OCI-LY7 (cell line): ENCODE data around the gene EIF3M. TPM values are rescaled to one million over a fixed set of nuclear protein-coding genes. Genes with fewer than 3 reads are reported as not detected.

Experiments
- BruUV-seq: library from RNA; stranded (reverse); fragments of 400-500 nt; replicated peaks from 2 replicates; lab custom pipeline; 2021; lab: Mats Ljungman, UMichigan
- CTCF ChIA-PET: fragments of 300-600 bp; sonication (Branson Sonifier 250); formaldehyde crosslinking; loops from one replicate; lab custom pipeline; 2022; ENCODE audit warnings: antibody characterized with exemption; ENCODE audit not compliant: unreplicated experiment; lab: Charles Lee
- POLR2A ChIA-PET: fragments of 300-600 bp; sonication (Branson Sonifier 250); formaldehyde crosslinking; loops from one replicate; lab custom pipeline; 2022; ENCODE audit warnings: antibody characterized with exemption; lab: Charles Lee
- DNase-seq: peaks from one replicate; pipeline ENCODE4 v3.0.0-alpha.2; 2015; ENCODE audit warnings: low spot score
- H2AFZ ChIP-seq: fragments of 200-600 bp; sonication (generic), shearing (Covaris generic); 2 replicates; pipeline ENCODE4 v1.6.1; 2014; ENCODE audit warnings: mild to moderate bottlenecking, antibody characterized with exemption, low read length, moderate library complexity
- H3K27ac ChIP-seq: fragments of 200-600 bp; sonication (generic); 2 replicates; pipeline ENCODE4 v1.5.1; 2014; ENCODE audit warnings: mixed run types, low read depth, mild to moderate bottlenecking, moderate library complexity, low read length, inconsistent platforms; ENCODE audit not compliant: poor library complexity, severe bottlenecking
- H3K36me3 ChIP-seq: fragments of 200-600 bp; sonication (generic); 2 replicates; pipeline ENCODE4 v1.6.1; 2014; ENCODE audit warnings: mild to moderate bottlenecking, antibody characterized with exemption, low read length, moderate library complexity, mixed read lengths; ENCODE audit not compliant: insufficient read depth
- H3K4me1 ChIP-seq: fragments of 200-600 bp; sonication (generic); 2 replicates; pipeline ENCODE4 v1.5.1; 2014; ENCODE audit warnings: mild to moderate bottlenecking, low read length; ENCODE audit not compliant: insufficient read depth, poor library complexity, severe bottlenecking
- H3K4me2 ChIP-seq: fragments of 200-600 bp; sonication (generic); 2 replicates; pipeline ENCODE4 v1.6.1; 2014; ENCODE audit warnings: mild to moderate bottlenecking, low read length
- H3K4me3 ChIP-seq: fragments of 200-600 bp; sonication (generic); 2 replicates; pipeline ENCODE4 v1.5.1; 2014; ENCODE audit warnings: mild to moderate bottlenecking, low read depth, low read length; ENCODE audit not compliant: poor library complexity, severe bottlenecking
- H3K79me2 ChIP-seq: fragments of 200-600 bp; sonication (generic); 2 replicates; pipeline ENCODE4 v1.6.1; 2016; ENCODE audit warnings: low read depth, mild to moderate bottlenecking, low read length, moderate library complexity, mixed read lengths; ENCODE audit not compliant: insufficient read depth
- H3K9me2 ChIP-seq: fragments of 200-600 bp; sonication (generic); 2 replicates; pipeline ENCODE4 v1.6.1; 2016; ENCODE audit warnings: mild to moderate bottlenecking, low read length, mixed read lengths; ENCODE audit not compliant: insufficient read depth
- H3K9me3 ChIP-seq: fragments of 200-600 bp; sonication (generic); 2 replicates; pipeline ENCODE4 v1.6.1; 2014; ENCODE audit warnings: mild to moderate bottlenecking, mixed run types, low read length, mixed read lengths
- H4K20me1 ChIP-seq: fragments of 200-600 bp; sonication (generic); 2 replicates; pipeline ENCODE4 v1.6.1; 2014; ENCODE audit warnings: mild to moderate bottlenecking, antibody characterized with exemption, low read length, moderate library complexity, mixed read lengths; ENCODE audit not compliant: insufficient read depth
- CTCF ChIP-seq: fragments of 200-600 bp; sonication (generic); conservative IDR thresholded peaks from 2 replicates; pipeline ENCODE4 v1.5.1; 2014; ENCODE audit warnings: mild to moderate bottlenecking, antibody characterized with exemption, low read length, moderate library complexity, mixed read lengths
- EZH2phosphoT487 ChIP-seq: fragments of 200-600 bp; sonication (generic); IDR thresholded peaks from 2 replicates; pipeline ENCODE4 v1.6.1; 2018; ENCODE audit warnings: low read depth, borderline replicate concordance, mild to moderate bottlenecking, mixed run types, antibody characterized with exemption, low read length, moderate library complexity, mixed read lengths
- intact Hi-C: fragments of 100-400 bp; cut with micrococcal nuclease; formaldehyde crosslinking; loops from one replicate; pipeline ENCODE4 v1.10.0; 2022; ENCODE audit not compliant: unreplicated experiment
- total RNA-seq, 2 experiments: library from RNA; depleted of rRNA in 1 of 2; stranded (reverse); fragments of >200 nt in 1 of 2; shearing (Covaris generic) in 1 of 2; gene quantifications; 2 replicates each; pipeline ENCODE4 v1.2.3, GENCODE V29; 2014 to 2022

Gene EIF3M
- total RNA-seq, 2 experiments from 2014 or later: 329 to 377 TPM

DNA sequence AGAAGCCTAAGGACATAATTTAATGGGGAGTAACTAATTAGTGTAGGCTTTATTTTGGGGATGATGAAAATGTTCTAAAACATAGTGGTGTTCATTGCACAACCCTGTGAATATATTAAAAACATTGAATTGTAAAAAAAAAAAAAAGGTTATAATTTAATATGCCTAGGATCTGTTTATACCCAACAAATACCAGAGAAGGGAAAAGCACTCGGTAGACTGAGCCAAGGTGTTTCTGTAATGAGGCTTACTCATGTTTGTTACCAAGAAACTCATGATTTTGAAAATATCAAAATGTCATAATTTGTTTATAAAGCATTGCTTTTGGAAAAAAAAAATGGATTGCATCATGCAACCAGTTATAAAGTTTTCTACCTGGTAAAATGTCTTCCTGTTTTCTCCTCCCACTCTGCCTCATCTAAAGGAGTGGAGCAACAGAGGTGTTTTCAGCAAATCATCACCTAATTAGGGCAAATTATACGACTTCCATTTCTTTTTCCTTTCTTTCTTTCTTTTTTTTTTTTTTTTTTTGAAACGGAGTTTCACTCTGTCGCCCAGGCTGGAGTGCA lies 14.2 kb upstream of the EIF3M start:
- no peaks in the 10 kb centered on the region for H3K4me1 ChIP-seq
- H3K4me3 ChIP-seq: no peak overlapping the region
- intact Hi-C loops: no loop called here
- no peaks in the 10 kb centered on the region for H3K9me2 ChIP-seq
- H2AFZ ChIP-seq: no peak overlapping the region
- TF ChIP-seq EZH2phosphoT487 (no peak), CTCF (no peak)
- H3K4me2 ChIP-seq: no peak overlapping the region
- H3K79me2 ChIP-seq: no peaks in the 10 kb centered on the region
- no peak overlapping the region for H3K27ac ChIP-seq
- ChIA-PET CTCF (no interaction called here), POLR2A (no interaction called here)
- no peaks in the 10 kb centered on the region for H3K9me3 ChIP-seq
- no TSS peak for BruUV-seq
- H3K36me3 ChIP-seq: no peaks in the 10 kb centered on the region
- DNase-seq: no peak
- no peaks in the 10 kb centered on the region for H4K20me1 ChIP-seq

- ChIA-PET CTCF (no interaction called here), POLR2A (no interaction called here)
- Histone ChIP-seq H3K4me3 (no peak overlapping the region), H3K27ac (no peak overlapping the region), H4K20me1 (no peaks in the 10 kb centered on the region), H3K9me3 (no peaks in the 10 kb centered on the region), H3K4me1 (no peaks in the 10 kb centered on the region), H3K36me3 (no peaks in the 10 kb centered on the region), H3K79me2 (no peaks in the 10 kb centered on the region), H3K9me2 (no peaks in the 10 kb centered on the region), H3K4me2 (no peak overlapping the region), H2AFZ (no peak overlapping the region)
- no peak for DNase-seq
- intact Hi-C loops: no loop called here
- TF ChIP-seq EZH2phosphoT487 (no peak), CTCF (no peak)
- BruUV-seq: no TSS peak
Observed at GRCh38 chr11:32571039-32571438, 12.6 kb upstream of the EIF3M start.

DNA sequence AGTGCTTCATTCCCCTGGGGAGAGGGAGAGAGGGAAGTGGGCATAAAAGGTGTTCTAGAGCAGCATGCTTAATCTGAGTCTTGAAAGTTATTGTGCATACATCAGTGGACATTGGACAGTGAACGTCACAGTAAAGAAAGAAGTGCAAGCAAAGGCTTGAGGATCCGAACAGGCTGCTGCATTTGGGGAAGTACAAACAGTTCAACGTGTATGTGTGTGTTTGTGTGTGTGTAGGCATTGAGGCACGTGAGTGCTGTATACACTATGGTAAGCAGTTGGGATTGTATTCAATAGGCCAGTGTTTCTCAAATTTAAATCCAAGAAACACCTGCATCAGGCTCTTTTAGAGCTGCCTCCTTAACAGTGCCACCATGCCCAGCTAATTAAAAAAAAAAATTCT lies 10.4 kb upstream of the EIF3M start:
- Histone ChIP-seq H3K4me2 (no peak overlapping the region), H3K36me3 (no peaks in the 10 kb centered on the region), H3K79me2 (no peaks in the 10 kb centered on the region), H3K9me2 (no peaks in the 10 kb centered on the region), H3K27ac (no peak overlapping the region), H3K9me3 (no peaks in the 10 kb centered on the region), H2AFZ (no peak overlapping the region), H4K20me1 (no peaks in the 10 kb centered on the region), H3K4me1 (no peaks in the 10 kb centered on the region), H3K4me3 (no peak overlapping the region)
- no TSS peak for BruUV-seq
- no peak for TF ChIP-seq CTCF
- TF ChIP-seq EZH2phosphoT487: no peak
- ChIA-PET CTCF (interaction anchor here (0.5 kb wide), 1 partner anchor 10 kb away, joined by 4 read pairs; no protein-coding TSS in a partner anchor), POLR2A (no interaction called here)
- intact Hi-C loops: no loop called here
- no peak for DNase-seq
